GM11168 (cell line): ENCODE results near the gene PTPN20.
"Not testable (repeated sequence)": the region's sequence is repeated elsewhere in the genome, so short reads cannot be mapped to it uniquely, and the experiment has no call there.

Experiments
- in situ Hi-C: fragments of 300-500 bp; cut with MboI; formaldehyde crosslinking; loops from one replicate; pipeline ENCODE4 v1.12.0; 2022; ENCODE audit warnings: low sequenced_read_pairs; ENCODE audit not compliant: unreplicated experiment

The PTPN20 gene

GRCh38 chr10:46911144-46911876 lies at the start of gene PTPN20:
TSS of gene PTPN20 (plus strand) at chr10:46911428. CDS start at chr10:46932500, 21,072 bp downstream.
- in situ Hi-C loops, result not testable (repeated sequence)

GRCh38 chr10:46869716-46870115 lies 41.5 kb upstream of the PTPN20 start:
- in situ Hi-C loops, result not testable (repeated sequence)

GRCh38 chr10:46871583-46871982 lies 39.6 kb upstream of the PTPN20 start:
- in situ Hi-C loops, result not testable (repeated sequence)

GRCh38 chr10:46875304-46875703 lies 35.9 kb upstream of the PTPN20 start:
- in situ Hi-C loops, result loop anchor here (25.0 kb wide), 1 partner anchor 1287 kb away; no protein-coding TSS in a partner anchor

GRCh38 chr10:46876773-46877172 lies 34.5 kb upstream of the PTPN20 start:
- in situ Hi-C loops, result loop anchor here (25.0 kb wide), 1 partner anchor 1286 kb away; no protein-coding TSS in a partner anchor

- in situ Hi-C loops, result loop anchor here (25.0 kb wide), 1 partner anchor 1284 kb away; no protein-coding TSS in a partner anchor
These were observed 32.5 kb upstream of the PTPN20 start for GRCh38 chr10:46878761-46879160.

GRCh38 chr10:46890813-46891611 lies 20.2 kb upstream of the PTPN20 start:
- in situ Hi-C loops, result loop anchor here (25.0 kb wide), 1 partner anchor 1271 kb away; no protein-coding TSS in a partner anchor

- in situ Hi-C loops, result loop anchor here (25.0 kb wide), 1 partner anchor 1265 kb away; no protein-coding TSS in a partner anchor
These were observed 14.2 kb upstream of the PTPN20 start for GRCh38 chr10:46896762-46897692.

GRCh38 chr10:46901247-46901646 lies 10.0 kb upstream of the PTPN20 start:
- in situ Hi-C loops, result not testable (repeated sequence)

GRCh38 chr10:46903874-46904273 lies 7.4 kb upstream of the PTPN20 start:
- in situ Hi-C loops, result not testable (repeated sequence)

GRCh38 chr10:46906359-46906758 lies 4.9 kb upstream of the PTPN20 start:
- in situ Hi-C loops, result not testable (repeated sequence)

GRCh38 chr10:46907185-46908117 lies 3.8 kb upstream of the PTPN20 start:
- in situ Hi-C loops, result not testable (repeated sequence)

- in situ Hi-C loops, result not testable (repeated sequence)
These were observed 11.3 kb downstream of the PTPN20 start for GRCh38 chr10:46922498-46922897.

GRCh38 chr10:46925156-46925555 lies 13.9 kb downstream of the PTPN20 start:
- in situ Hi-C loops, result not testable (repeated sequence)

GRCh38 chr10:46925853-46926252 lies 14.6 kb downstream of the PTPN20 start:
- in situ Hi-C loops, result not testable (repeated sequence)

GRCh38 chr10:46928810-46929209 lies 17.6 kb downstream of the PTPN20 start:
- in situ Hi-C loops, result not testable (repeated sequence)

GRCh38 chr10:46932383-46932782 lies 21.2 kb downstream of the PTPN20 start:
- in situ Hi-C loops, result not testable (repeated sequence)

- in situ Hi-C loops, result not testable (repeated sequence)
These were observed 29.9 kb downstream of the PTPN20 start for GRCh38 chr10:46941091-46941490.
